ENCODE results near the gene KLHL29. TPM values are rescaled to one million over a fixed set of nuclear protein-coding genes. Genes with fewer than 3 reads are reported as not detected.
A peak's percentile ranks its signal among the peaks of the same experiment; 100 is the strongest.

The KLHL29 gene
- total RNA-seq, 2 experiments from 2014 or later = 0.23 to 0.66 TPM

GRCh38 chr2:23375448-23375847 is 9.5 kb upstream of the KLHL29 start:
- Histone ChIP-seq H3K27ac (ENCODE audit: low read depth, low read length, poor library complexity, severe bottlenecking) (no peak overlapping the region), H3K36me3 (ENCODE audit: insufficient read depth, low read length) (no peaks in the 10 kb centered on the region), H4K20me1 (ENCODE audit: insufficient read depth, low read length) (no peaks in the 10 kb centered on the region), H3K9me3 (ENCODE audit: low read length) (no peaks in the 10 kb centered on the region), H3K4me3 (ENCODE audit: low read depth, low read length, poor library complexity, severe bottlenecking) (peak overlapping the region; percentile 30), H3K4me2 (ENCODE audit: low read length) (no peak overlapping the region; the same call in 1 of the 2 replicates), H2AFZ (ENCODE audit: low read length) (peak overlapping the region; percentile 67), H3K4me1 (ENCODE audit: insufficient read depth, low read length, poor library complexity, severe bottlenecking) (peaks cover 23% of the 10 kb centered on the region), H3K79me2 (ENCODE audit: insufficient read depth, low read depth, low read length) (no peaks in the 10 kb centered on the region), H3K9me2 (ENCODE audit: insufficient read depth, low read length) (no peaks in the 10 kb centered on the region)
- intact Hi-C loops (cut with micrococcal nuclease; ENCODE audit: unreplicated experiment) = no loop called here
- CTCF ChIA-PET (ENCODE audit: unreplicated experiment) = no interaction called here
- POLR2A ChIA-PET = no interaction called here
- no peak for TF ChIP-seq EZH2phosphoT487 (IDR thresholded peaks at IDR 0.05; ENCODE audit: borderline replicate concordance, low read depth, low read length)
- no peak for TF ChIP-seq CTCF (conservative IDR thresholded peaks at IDR 0.05; ENCODE audit: low read length)
- peak; percentile 65 for DNase-seq (ENCODE audit: low spot score)
- BruUV-seq (replicated peaks) = no TSS peak

GRCh38 chr2:23376075-23376474 is 8.9 kb upstream of the KLHL29 start:
- DNase-seq (ENCODE audit: low spot score) = no peak
- H3K9me2 ChIP-seq (ENCODE audit: insufficient read depth, low read length) = no peaks in the 10 kb centered on the region
- H3K79me2 ChIP-seq (ENCODE audit: insufficient read depth, low read depth, low read length) = no peaks in the 10 kb centered on the region
- POLR2A ChIA-PET = no interaction called here
- no peaks in the 10 kb centered on the region for H4K20me1 ChIP-seq (ENCODE audit: insufficient read depth, low read length)
- TF ChIP-seq EZH2phosphoT487 (IDR thresholded peaks at IDR 0.05; ENCODE audit: borderline replicate concordance, low read depth, low read length) = no peak
- no peak for TF ChIP-seq CTCF (conservative IDR thresholded peaks at IDR 0.05; ENCODE audit: low read length)
- CTCF ChIA-PET (ENCODE audit: unreplicated experiment) = no interaction called here
- no peaks in the 10 kb centered on the region for H3K9me3 ChIP-seq (ENCODE audit: low read length)
- H3K4me3 ChIP-seq (ENCODE audit: low read depth, low read length, poor library complexity, severe bottlenecking) = no peak overlapping the region
- H3K27ac ChIP-seq (ENCODE audit: low read depth, low read length, poor library complexity, severe bottlenecking) = no peak overlapping the region
- no peak overlapping the region for H3K4me2 ChIP-seq (ENCODE audit: low read length)
- peaks cover 30% of the 10 kb centered on the region for H3K4me1 ChIP-seq (ENCODE audit: insufficient read depth, low read length, poor library complexity, severe bottlenecking)
- no TSS peak for BruUV-seq (replicated peaks)
- intact Hi-C loops (cut with micrococcal nuclease; ENCODE audit: unreplicated experiment) = no loop called here
- H2AFZ ChIP-seq (ENCODE audit: low read length) = no peak overlapping the region
- H3K36me3 ChIP-seq (ENCODE audit: insufficient read depth, low read length) = no peaks in the 10 kb centered on the region

GRCh38 chr2:23376972-23377371 is 8.0 kb upstream of the KLHL29 start:
- intact Hi-C loops (cut with micrococcal nuclease; ENCODE audit: unreplicated experiment) = no loop called here
- H3K4me1 ChIP-seq (ENCODE audit: insufficient read depth, low read length, poor library complexity, severe bottlenecking) = peaks cover 35% of the 10 kb centered on the region
- ChIA-PET CTCF (ENCODE audit: unreplicated experiment) (no interaction called here), POLR2A (no interaction called here)
- H2AFZ ChIP-seq (ENCODE audit: low read length) = no peak overlapping the region
- TF ChIP-seq EZH2phosphoT487 (IDR thresholded peaks at IDR 0.05; ENCODE audit: borderline replicate concordance, low read depth, low read length) = no peak
- TF ChIP-seq CTCF (conservative IDR thresholded peaks at IDR 0.05; ENCODE audit: low read length) = no peak
- H3K36me3 ChIP-seq (ENCODE audit: insufficient read depth, low read length) = no peaks in the 10 kb centered on the region
- no peak overlapping the region for H3K4me3 ChIP-seq (ENCODE audit: low read depth, low read length, poor library complexity, severe bottlenecking)
- no peaks in the 10 kb centered on the region for H3K9me2 ChIP-seq (ENCODE audit: insufficient read depth, low read length)
- H3K9me3 ChIP-seq (ENCODE audit: low read length) = no peaks in the 10 kb centered on the region
- no TSS peak for BruUV-seq (replicated peaks)
- no peak overlapping the region for H3K27ac ChIP-seq (ENCODE audit: low read depth, low read length, poor library complexity, severe bottlenecking)
- H4K20me1 ChIP-seq (ENCODE audit: insufficient read depth, low read length) = no peaks in the 10 kb centered on the region
- DNase-seq (ENCODE audit: low spot score) = no peak
- H3K79me2 ChIP-seq (ENCODE audit: insufficient read depth, low read depth, low read length) = no peaks in the 10 kb centered on the region
- H3K4me2 ChIP-seq (ENCODE audit: low read length) = no peak overlapping the region

Measured in OCI-LY7 (cell line).